ENCODE results near the gene EMILIN3.

EMILIN3 gene

DNA sequence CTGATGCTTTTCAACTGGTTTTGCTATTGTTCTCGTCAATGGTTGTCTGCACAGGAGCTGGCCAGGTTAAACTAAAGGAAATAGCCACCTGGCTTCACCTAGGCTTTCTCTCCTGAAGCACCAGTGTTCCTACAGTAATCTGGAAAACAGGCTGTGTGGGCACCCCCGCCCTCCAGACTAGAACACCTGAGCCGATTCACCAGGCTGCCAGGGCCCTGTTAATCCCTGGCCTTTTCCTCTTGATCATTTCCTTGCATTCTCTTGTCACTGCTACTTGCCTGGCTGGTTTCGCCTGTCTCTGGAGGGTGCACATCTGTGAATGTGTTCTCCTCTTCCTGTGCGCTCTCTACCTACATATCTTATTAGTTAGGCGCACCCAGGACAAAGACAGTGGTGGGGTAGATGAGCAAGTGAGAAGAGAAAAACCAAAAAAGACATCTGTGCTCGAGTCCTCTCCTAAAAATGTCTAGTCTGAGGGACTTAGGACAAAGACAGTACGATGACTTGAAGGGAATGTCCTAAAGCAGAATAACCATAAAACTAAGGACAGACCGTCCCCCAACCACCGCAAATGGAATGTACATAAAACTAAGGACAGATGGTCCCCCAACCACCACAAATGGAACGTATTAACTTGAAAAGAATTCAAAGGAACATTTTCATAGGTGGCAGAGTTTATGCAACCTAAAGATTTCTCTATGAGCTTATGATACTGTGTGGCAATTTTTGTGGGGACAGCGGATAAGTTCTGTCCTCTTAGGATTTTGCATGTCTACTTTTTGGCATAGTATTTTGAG lies 45.9 kb upstream of the EMILIN3 start:
- no peak overlapping the region for H3K4me3 ChIP-seq (replicated peaks; ENCODE audit: insufficient read depth, low read length)
- no peak for DNase-seq (ENCODE audit: low read depth in 1 of 2, low spot score in 1 of 2)
- H3K27me3 ChIP-seq (ENCODE audit: insufficient read depth, poor library complexity, severe bottlenecking): no peaks in the 10 kb centered on the region
- H3K27ac ChIP-seq (replicated peaks): no peak overlapping the region
- TF ChIP-seq, protein P1, sequence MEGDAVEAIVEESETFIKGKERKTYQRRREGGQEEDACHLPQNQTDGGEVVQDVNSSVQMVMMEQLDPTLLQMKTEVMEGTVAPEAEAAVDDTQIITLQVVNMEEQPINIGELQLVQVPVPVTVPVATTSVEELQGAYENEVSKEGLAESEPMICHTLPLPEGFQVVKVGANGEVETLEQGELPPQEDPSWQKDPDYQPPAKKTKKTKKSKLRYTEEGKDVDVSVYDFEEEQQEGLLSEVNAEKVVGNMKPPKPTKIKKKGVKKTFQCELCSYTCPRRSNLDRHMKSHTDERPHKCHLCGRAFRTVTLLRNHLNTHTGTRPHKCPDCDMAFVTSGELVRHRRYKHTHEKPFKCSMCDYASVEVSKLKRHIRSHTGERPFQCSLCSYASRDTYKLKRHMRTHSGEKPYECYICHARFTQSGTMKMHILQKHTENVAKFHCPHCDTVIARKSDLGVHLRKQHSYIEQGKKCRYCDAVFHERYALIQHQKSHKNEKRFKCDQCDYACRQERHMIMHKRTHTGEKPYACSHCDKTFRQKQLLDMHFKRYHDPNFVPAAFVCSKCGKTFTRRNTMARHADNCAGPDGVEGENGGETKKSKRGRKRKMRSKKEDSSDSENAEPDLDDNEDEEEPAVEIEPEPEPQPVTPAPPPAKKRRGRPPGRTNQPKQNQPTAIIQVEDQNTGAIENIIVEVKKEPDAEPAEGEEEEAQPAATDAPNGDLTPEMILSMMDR (IDR thresholded peaks at IDR 0.05; ENCODE audit: insufficient read depth, low read length): no peak
- TF ChIP-seq GABPA (IDR thresholded peaks at IDR 0.05; ENCODE audit: low read depth) (no peak), SPI1 (IDR thresholded peaks at IDR 0.05; ENCODE audit: borderline replicate concordance, low read depth) (no peak), POLR2AphosphoS5 (IDR thresholded peaks at IDR 0.05; ENCODE audit: low read depth) (no peak), REST (IDR thresholded peaks at IDR 0.05; ENCODE audit: insufficient replicate concordance, low read depth) (no peak)

DNA sequence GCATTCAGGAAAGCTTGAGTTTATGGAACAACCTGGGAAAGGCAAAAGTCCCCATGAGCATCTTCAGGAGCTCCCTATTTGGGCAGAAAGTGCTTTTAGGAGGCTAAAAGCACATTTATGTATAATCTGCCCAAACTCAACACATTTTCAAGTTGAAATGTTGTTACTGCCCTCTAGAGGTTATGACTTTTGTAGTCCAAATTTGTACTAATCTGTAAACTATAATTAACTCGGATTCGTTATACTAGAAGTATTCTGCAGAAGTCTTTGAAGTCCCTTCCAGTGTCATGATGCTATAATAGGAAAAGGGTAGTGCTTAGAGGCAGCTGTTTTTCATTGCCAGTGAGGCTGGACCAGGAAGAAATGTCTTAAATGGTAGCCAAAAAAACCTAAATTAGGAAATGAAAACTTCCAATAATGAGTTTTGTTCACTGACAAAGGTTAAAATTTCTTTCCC lies 44.8 kb upstream of the EMILIN3 start:
- H3K27me3 ChIP-seq (ENCODE audit: insufficient read depth, poor library complexity, severe bottlenecking): no peaks in the 10 kb centered on the region
- no peak for DNase-seq (ENCODE audit: low read depth in 1 of 2, low spot score in 1 of 2)
- H3K27ac ChIP-seq (replicated peaks): no peak overlapping the region
- no peak overlapping the region for H3K4me3 ChIP-seq (replicated peaks; ENCODE audit: insufficient read depth, low read length)
- TF ChIP-seq POLR2AphosphoS5 (IDR thresholded peaks at IDR 0.05; ENCODE audit: low read depth): no peak
- TF ChIP-seq, protein P1 (IDR thresholded peaks at IDR 0.05; ENCODE audit: insufficient read depth, low read length): peak; percentile 3

GRCh38 chr20:41408986-41409385 lies 42.4 kb upstream of the EMILIN3 start:
- H3K27me3 ChIP-seq (ENCODE audit: insufficient read depth, poor library complexity, severe bottlenecking): no peaks in the 10 kb centered on the region
- H3K27ac ChIP-seq (replicated peaks): no peak overlapping the region
- TF ChIP-seq REST (IDR thresholded peaks at IDR 0.05; ENCODE audit: insufficient replicate concordance, low read depth) (no peak), SPI1 (IDR thresholded peaks at IDR 0.05; ENCODE audit: borderline replicate concordance, low read depth) (peak; percentile 20; the same call in 1 of the 2 replicates)
- H3K4me3 ChIP-seq (replicated peaks; ENCODE audit: insufficient read depth, low read length): no peak overlapping the region
- peak; percentile 19 to 30 for DNase-seq (ENCODE audit: low read depth in 1 of 2, low spot score in 1 of 2)

- peak; percentile 7 to 53 for DNase-seq (ENCODE audit: low read depth in 1 of 2, low spot score in 1 of 2)
- no peak for TF ChIP-seq GABPA (IDR thresholded peaks at IDR 0.05; ENCODE audit: low read depth)
- TF ChIP-seq, protein P1 (IDR thresholded peaks at IDR 0.05; ENCODE audit: insufficient read depth, low read length): no peak
- no peak for TF ChIP-seq SPI1 (IDR thresholded peaks at IDR 0.05; ENCODE audit: borderline replicate concordance, low read depth)
- no peak for TF ChIP-seq REST (IDR thresholded peaks at IDR 0.05; ENCODE audit: insufficient replicate concordance, low read depth)
- TF ChIP-seq POLR2AphosphoS5 (IDR thresholded peaks at IDR 0.05; ENCODE audit: low read depth): no peak; the same call in 1 of the 2 replicates
- no peak overlapping the region for H3K27ac ChIP-seq (replicated peaks)
- no peak overlapping the region for H3K4me3 ChIP-seq (replicated peaks; ENCODE audit: insufficient read depth, low read length)
- H3K27me3 ChIP-seq (ENCODE audit: insufficient read depth, poor library complexity, severe bottlenecking): no peaks in the 10 kb centered on the region
Observed at GRCh38 chr20:41408156-41408794, 41.7 kb upstream of the EMILIN3 start.
